C4-2B (cell line): ENCODE results near the gene AUTS2.

Experiments
- H3K27ac ChIP-seq: fragments of 450-650 bp; 2 replicates; pipeline ENCODE4 v1.5.1; 2017
- CTCF ChIP-seq: fragments of 450-650 bp; conservative IDR thresholded peaks from 2 replicates; pipeline ENCODE4 v1.5.1; 2017; ENCODE audit warnings: mild to moderate bottlenecking
- ZFX ChIP-seq: fragments of 450-650 bp; IDR thresholded peaks from 2 replicates; pipeline ENCODE4 v1.6.1; 2017

The AUTS2 gene

GRCh38 chr7:70379210-70379609, 780.9 kb downstream of the AUTS2 start:
- TF ChIP-seq CTCF (no peak), ZFX (no peak)
- no peak overlapping the region for H3K27ac ChIP-seq

GRCh38 chr7:70380421-70381015, 782.2 kb downstream of the AUTS2 start:
- no peak overlapping the region for H3K27ac ChIP-seq
- no peak for TF ChIP-seq ZFX
- TF ChIP-seq CTCF = no peak

GRCh38 chr7:70383066-70383782, 784.9 kb downstream of the AUTS2 start:
- TF ChIP-seq ZFX = no peak
- no peak for TF ChIP-seq CTCF
- no peak overlapping the region for H3K27ac ChIP-seq

- H3K27ac ChIP-seq = no peak overlapping the region
These were observed 785.7 kb downstream of the AUTS2 start for GRCh38 chr7:70384024-70384423.

GRCh38 chr7:70384891-70385290, 786.6 kb downstream of the AUTS2 start:
- no peak overlapping the region for H3K27ac ChIP-seq
- TF ChIP-seq ZFX (no peak), CTCF (no peak)

More at GRCh38 chr7:70384024-70384423, 785.7 kb downstream of the AUTS2 start:
- TF ChIP-seq CTCF (no peak), ZFX (no peak)

- H3K27ac ChIP-seq = no peak overlapping the region
- no peak for TF ChIP-seq CTCF
- TF ChIP-seq ZFX = no peak
These were observed 788.9 kb downstream of the AUTS2 start for GRCh38 chr7:70387217-70387616.

GRCh38 chr7:70389531-70390151, 791.4 kb downstream of the AUTS2 start:
- TF ChIP-seq CTCF (no peak), ZFX (no peak)

More at GRCh38 chr7:70389531-70390151, 791.4 kb downstream of the AUTS2 start:
- no peak overlapping the region for H3K27ac ChIP-seq
